ENCODE data around the gene SPDL1.

DNA sequence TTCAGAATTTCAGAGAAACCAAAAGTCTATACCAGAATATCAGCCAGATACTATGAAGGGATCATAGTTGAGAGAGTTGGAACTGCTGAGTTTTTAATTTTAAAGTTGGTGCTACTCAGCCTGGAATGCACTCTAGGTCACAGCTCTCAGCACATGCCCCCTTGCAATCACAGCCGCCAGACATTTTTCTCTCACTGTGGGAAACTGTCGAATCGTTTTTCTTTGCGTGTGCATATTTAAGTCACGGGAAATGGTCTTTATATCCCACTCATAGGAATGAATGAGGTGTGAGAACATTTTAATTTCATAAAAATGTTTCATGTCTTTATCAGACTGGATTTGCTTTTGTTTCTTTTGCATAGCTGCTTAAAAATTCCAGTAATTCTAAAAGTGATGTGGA is 12.2 kb upstream of the SPDL1 start:
- TF ChIP-seq, protein P1, sequence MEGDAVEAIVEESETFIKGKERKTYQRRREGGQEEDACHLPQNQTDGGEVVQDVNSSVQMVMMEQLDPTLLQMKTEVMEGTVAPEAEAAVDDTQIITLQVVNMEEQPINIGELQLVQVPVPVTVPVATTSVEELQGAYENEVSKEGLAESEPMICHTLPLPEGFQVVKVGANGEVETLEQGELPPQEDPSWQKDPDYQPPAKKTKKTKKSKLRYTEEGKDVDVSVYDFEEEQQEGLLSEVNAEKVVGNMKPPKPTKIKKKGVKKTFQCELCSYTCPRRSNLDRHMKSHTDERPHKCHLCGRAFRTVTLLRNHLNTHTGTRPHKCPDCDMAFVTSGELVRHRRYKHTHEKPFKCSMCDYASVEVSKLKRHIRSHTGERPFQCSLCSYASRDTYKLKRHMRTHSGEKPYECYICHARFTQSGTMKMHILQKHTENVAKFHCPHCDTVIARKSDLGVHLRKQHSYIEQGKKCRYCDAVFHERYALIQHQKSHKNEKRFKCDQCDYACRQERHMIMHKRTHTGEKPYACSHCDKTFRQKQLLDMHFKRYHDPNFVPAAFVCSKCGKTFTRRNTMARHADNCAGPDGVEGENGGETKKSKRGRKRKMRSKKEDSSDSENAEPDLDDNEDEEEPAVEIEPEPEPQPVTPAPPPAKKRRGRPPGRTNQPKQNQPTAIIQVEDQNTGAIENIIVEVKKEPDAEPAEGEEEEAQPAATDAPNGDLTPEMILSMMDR (IDR thresholded peaks at IDR 0.05), result no peak
- TF ChIP-seq POLR2A (IDR thresholded peaks at IDR 0.05), result no peak

Measured in Peyer's patch (tissue), 4 donors.